GM18520 (cell line): ENCODE measurements around the gene CAMTA1.
"Not testable (repeated sequence)": the region's sequence is repeated elsewhere in the genome, so short reads cannot be mapped to it uniquely, and the experiment has no call there.

ENCODE experiments used
- ATAC-seq: cut with Tn5 transposase; IDR thresholded peaks from one replicate; pipeline ENCODE4 v1.9.1; 2021; ENCODE audit not compliant: unreplicated experiment

The CAMTA1 gene

DNA sequence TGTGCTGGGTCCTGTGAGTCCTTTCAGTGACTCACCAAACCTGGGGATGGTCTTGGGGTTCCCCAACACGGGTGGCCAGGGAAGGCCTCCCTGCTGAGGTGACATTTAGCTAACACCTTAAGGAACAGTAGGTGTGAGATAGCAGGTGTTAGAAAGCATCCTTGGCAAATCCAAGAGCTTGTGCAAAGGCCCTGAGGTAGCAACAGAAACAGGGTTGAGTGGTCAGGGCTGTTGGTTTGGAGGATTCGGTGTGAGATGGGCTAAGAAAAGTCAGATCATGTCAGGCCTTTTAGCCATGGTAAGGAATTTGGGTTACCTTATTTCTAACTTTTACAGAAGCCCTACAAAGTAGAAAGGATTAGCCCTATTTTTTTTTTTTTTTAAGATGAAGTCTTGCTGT is 343.0 kb downstream of the CAMTA1 start:
- no peak for ATAC-seq

DNA sequence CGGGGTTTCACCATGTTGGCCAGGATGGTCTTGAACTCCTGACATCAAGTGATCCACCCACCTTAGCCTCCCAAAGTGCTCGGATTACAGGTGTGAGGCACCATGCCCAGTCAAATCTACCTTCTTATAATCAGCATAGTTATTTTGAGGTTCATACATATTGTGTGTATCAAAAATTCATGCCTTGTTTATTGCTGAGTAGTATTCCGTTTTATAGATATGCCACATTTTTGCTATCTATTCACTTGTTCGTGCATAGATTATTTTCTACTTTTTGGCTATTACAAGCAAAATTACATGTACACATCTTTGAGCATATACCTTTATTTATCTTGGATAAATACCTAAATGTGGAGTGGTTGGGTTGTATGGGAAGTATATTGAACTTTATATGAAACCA is 344.9 kb downstream of the CAMTA1 start:
- no peak for ATAC-seq

DNA sequence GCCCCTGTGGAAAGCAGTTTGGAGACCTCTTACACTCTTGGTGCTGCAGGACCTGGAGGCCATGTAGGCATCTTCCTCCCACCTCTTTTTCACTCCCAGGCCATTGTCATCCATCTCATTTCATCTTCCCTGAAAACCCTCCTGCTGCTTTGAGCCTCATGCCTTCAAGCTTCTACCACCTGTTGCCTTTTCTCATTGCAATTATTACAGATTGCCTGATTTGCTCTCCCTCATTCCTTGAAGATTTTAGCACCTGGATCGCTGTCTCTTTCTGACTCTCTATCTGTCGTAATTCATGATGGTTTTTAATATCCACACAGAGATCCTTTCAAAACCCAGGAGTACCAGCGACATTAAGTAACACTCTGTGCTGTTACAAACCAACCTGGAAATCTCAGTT is 350.2 kb downstream of the CAMTA1 start:
- ATAC-seq: no peak

DNA sequence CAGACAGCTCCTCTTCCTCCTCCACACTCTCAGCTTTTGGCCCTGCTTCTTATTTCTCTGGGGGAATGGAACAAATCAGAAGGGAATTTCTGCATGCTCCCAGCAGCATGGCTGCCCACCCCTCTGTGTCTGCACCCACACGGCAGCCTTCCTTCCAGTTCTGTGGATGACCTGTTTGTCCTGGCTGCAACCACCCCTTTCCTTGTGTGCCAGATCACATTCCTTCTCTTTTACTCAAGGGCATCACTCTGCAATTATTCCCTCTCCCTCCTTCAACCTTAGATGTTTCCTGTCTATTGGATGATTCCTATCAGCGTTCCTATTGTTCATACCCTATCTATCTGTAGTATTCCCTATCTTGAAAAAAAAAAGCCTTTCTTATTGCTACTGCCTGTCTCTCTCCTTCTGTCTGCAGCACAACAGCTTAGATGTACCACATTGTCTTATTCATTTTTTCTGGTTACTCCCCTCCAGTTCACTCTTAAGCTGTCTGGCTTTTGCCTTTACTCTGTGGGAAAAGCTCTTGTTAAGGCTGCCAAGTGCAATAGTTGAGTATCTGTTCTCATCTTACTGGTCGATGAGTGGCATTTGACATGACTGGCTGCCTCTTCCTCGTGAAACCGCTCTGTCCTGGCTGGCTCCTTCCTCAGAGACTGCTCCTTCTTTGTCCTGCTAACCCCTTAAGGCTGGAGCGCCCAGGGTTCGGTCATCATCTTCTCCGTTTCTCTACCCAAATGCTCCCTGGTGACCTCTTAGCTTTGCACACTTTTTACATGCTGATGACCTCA is 351.1 kb downstream of the CAMTA1 start:
- no peak for ATAC-seq

DNA sequence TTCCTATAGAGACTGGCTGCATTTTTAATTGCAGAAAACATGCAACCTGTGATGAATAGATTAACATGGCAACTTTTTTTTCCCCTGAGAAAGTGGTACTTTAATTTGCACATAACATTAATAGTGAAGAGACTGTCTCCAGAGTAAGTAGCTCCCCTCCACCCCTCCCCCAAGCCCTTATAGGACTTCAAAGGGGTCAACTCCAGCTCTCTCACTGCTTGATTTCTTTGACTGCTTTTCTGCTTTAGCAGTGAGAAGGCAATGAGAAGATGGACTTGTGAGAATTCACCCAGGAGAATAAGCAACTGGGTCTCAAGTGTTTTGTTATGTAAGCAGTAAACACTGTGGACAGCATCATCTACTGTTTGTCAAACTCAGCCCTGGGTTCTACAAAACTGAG is 355.0 kb downstream of the CAMTA1 start:
- ATAC-seq: no peak

DNA sequence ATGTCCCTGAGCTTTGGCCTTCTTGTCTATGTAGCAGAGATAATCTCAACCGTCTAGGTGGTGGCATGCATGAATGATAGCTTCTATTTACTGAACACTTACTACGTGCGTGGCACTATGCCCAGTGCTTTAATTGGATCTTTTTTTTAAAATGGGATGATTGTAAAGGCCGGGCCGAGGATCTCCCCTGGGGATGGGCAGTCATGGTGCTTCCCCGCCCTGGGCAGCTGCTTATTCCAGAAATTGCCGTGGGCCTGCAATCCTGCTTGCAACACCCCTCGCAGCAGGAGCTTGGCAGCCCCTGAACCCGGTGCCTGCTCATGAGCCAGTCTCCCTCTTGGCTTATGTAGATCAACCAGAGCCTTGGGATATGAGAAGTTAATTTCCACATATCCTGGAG is 360.7 kb downstream of the CAMTA1 start:
- ATAC-seq: no peak

DNA sequence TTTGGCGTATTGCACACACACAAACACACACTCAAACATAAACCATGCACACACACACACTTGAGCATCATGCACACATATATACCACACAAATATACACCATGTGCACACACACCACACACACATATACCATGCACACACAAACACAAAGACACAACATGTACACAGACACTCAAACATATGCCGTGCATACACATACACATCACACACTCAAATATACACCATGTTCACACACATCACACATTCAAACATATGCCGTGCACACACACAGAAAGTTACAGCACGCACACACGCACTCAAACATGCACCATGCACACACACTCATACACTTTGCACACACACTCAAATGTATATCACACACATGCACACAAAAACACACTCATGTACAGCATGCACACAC is 361.5 kb downstream of the CAMTA1 start:
- ATAC-seq: no peak

DNA sequence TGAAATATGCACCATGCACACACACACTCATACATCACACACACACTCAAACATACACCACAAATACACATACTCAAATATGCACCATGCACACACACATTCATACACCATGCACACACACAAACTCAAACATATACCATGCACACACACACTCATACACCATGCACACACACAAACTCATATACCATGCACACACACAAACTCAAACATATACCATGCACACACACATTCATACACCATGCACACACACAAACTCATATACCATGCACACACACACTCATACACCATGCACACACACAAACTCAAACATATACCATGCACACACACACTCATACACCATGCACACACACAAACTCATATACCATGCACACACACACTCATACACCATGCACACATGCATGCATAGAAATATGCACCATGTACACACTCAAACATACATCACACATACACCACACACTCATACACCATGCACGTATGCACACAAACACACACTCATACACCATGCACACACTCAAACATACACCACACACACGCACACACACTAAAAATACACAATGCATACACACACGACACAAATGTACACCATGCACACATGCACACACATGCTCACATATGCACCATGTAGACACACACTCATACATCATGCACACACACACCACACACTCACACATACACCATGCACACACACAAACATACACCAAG is 362.5 kb downstream of the CAMTA1 start:
- ATAC-seq: not testable (repeated sequence)

DNA sequence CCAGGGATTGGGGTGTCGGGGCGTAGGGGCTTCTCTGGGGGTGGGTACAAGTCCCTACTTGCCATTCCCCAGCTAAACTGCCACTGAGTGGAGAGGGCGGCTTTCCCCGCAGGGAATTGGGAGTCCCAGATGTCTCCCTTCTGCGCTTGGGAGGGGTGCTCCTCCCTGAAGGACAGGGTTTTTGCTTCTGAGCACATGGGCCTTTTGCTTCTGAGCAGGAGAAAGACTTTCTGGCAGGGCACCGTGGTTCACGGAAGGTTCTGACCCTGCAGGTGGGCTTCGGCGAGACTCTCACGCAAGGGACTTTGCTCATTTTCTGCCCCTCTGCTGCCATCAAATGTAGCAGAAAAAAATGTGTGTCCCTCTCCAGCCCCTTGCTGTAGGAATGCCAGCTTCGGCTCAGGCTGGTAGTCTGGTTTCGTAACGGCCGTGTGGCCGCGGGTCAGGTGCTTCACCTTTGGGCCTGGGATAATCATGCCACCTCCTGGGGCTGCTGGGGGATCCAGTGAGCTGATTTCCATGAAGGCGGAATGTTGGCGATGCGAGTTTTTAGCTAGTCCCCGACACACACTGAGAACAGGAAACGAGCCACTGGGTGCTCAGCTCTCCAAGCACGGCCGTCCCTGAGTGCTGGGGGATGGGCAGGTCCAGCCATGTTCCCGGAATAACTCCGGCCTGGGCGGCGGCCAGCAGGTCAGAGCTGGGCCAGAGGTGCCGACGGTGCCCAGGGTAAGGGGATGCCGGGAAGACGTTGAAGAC is 364.0 kb downstream of the CAMTA1 start:
- ATAC-seq: no peak

DNA sequence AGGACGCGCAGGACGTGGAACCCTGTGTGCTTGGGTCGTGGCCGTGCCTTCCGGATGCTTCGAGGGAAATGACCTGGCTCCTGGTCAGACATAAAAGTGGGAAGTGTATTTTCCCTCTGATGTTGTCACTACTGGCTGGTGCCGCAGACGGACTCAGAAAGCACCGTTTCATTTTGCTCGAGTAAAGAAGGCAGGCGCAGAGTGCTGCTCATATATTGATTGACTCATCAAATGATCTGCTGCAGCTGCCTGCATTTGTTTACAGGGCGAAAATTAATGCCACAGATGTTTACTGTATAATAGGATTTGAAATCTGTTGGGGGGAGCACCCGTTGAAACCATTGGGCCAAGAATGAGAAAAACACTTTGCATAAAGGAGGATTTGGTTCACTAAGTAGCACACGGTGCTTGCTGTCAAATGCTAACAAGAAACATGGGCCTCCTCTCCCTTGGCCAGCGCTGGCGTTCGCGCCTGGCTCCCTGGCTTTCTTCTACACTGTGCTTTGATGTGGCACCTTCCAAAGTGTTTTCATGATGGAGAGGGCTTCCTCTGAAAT is 365.5 kb downstream of the CAMTA1 start:
- no peak for ATAC-seq

DNA sequence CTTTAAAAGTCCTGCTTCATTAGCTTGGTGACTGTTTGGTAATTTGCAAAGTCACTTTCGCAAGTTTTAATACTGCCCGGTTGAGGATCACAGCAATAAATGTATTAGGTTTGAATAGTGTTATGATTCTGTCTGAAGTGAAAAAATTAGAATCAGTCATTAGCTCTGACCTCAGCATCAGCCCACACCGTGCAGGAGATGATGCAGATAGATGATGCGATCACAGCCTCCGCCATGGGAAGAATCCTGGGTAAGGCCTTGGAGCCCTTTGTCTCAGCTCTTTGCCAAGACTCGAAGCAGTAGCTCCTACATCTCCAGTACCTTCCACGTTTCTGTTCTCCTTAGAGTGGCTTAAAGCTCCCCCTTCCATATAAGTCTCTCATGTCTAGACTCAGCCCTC is 366.7 kb downstream of the CAMTA1 start:
- ATAC-seq: no peak

DNA sequence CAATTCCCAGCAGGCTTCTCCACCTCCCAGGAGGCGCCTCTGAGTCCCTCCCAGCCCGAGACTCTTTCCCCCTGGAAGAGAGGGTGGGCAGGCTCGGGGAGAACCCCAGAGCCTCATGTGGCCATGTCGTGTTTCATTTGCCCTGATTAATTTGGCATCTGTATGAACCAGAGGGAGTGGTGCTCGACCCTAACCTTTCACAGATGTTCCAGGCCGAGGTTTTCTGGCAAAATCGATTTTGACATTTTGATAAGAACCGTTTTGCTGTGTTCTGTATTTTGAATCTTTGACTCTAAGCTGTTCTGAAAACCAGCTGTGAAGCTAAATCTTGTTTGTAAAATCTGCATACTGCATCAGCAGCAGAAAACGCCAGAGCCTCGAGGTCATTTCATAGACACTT is 367.4 kb downstream of the CAMTA1 start:
- no peak for ATAC-seq

DNA sequence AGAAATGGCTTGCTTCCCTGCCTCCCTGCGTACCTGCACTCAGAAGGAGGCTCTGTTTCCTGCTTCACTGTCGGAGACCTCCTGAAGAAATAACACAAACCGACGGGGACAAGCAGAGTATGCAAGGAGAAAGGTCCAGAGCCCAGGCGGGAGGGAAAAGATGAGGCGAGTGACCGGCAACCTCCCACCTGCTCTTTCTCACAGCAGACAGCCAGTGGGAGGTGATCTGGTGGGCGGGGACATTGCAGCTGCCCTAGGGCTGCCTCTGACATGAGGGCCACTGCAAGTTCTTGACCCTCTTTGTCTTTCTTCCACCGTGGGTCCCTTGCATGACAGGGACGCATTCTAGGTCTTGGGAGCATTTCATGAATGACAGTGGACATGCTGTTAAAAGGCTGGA is 368.2 kb downstream of the CAMTA1 start:
- no peak for ATAC-seq

DNA sequence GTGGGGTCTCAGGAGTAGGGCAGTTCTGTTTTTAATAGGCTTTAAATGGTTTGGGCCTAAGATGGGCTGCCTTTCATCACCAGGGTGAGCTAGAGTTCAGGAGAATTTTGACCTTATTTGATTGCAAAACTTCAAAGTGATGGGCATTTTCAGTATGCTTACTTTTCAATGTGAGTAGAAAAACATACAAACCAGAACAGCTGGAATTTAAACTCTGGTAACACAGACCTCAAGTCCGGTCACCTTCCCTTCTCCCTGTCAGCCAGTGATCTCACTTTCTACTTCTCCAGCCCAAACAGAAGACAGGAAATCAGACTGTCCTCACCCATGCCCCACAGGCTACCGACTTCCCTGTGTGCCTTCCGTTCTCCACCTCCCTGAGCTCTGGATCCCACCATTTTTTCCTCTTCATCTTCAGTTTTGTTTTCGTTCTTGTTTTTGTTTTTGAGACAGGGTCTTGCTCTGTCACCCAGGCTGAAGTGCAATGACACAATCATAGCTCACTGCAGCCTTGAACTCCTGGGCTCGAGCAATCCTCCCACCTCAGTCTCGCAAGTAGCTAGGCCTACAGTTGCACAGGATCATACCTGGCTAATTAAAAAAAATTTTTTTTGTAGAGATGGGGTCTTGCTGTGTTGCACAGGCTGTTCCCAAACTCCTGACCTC is 374.0 kb downstream of the CAMTA1 start:
- no peak for ATAC-seq

DNA sequence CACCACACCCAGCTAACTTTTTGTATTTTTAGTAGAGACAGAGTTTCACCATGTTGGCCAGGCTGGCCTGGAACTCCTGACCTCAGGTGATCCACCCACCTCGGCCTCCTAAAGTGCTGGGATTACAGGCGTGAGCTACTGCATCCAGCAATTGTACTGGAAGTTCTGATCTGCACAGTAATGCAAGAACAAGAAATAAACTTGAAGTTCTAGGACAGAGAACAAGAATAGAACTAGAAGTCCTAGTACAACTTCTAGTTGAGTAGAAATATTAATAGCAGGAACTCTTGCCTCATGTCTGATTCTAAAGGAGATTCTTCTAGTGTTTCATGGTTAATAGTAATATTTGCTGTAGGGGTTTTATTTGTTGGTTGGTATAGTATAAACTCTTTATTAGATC is 383.3 kb downstream of the CAMTA1 start:
- not testable (repeated sequence) for ATAC-seq

DNA sequence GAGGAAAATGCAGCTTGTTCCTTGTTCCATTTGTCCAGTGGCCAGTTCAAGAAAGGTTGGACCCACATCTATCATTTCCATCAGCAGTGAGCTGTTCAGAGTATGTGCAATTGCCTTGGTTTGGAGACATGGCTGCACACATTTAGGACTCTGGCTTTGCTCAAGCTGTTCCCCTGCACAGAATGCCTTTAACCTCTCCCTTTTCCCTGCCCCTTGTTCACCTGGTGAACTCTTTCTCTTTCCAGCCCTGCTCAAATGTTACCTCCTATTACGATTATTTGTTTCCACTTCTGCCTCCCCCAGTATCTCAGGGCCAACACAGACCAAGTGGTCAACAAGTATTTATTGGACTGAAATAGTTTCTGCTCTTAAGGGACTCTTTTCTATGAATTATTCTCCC is 385.9 kb downstream of the CAMTA1 start:
- no peak for ATAC-seq

DNA sequence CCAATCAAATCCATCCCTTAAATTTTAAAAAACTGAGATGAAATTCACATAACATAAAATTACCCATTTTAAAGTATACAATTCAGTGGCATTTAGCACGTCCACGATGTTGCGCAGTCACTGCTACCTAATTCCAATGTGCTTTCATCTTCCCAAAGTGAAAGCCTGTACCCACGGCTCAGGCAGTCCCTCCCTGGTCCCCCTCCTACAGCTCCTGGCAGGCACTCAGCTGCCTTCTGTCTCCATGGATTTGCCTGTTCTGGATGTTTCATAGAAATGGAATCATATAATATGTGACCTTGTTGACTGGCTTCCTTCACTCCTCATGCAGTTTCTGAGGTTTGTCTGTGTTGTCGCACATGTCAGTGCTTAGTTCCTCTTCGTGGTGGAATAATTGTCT is 386.3 kb downstream of the CAMTA1 start:
- no peak for ATAC-seq

DNA sequence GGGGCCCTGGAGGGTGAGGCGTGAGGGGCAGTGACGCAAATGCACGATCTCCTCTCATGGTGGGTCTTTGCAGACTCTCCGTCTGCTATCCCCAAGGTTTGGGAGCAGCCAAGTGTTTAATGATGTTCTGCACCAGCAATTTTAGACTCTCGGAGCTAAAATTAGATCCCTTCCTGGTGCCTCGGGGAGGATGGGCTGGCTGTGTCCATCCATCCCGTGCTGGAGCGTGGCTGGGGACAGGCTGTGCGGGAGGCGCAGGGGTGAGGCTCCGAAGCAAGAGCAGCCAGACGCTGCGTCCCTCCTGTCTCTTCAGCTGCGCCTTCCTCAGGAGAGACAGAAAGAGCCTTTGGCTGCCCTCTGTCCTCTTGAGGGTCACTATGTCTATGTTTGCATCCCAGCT is 387.6 kb downstream of the CAMTA1 start:
- ATAC-seq: no peak

DNA sequence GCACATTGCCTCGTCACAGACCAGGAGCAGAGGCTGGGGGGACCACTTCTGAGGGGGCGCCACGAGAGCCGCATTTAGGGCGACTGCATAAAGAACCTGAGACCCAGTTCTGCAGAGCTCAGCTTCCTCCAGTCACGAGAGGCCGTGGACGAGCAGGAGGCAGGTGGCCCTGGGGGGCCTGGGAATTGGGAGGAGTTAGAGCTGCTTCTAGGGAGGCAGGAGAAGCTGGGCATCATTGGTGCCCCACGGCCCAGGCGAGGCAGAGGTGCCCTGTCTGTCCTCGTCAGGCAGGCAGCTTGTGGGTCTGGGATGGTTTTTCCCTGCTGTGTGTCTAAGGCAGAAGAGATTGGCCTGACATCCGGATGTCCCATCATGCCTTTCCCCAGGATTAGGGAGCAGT is 389.3 kb downstream of the CAMTA1 start:
- no peak for ATAC-seq

DNA sequence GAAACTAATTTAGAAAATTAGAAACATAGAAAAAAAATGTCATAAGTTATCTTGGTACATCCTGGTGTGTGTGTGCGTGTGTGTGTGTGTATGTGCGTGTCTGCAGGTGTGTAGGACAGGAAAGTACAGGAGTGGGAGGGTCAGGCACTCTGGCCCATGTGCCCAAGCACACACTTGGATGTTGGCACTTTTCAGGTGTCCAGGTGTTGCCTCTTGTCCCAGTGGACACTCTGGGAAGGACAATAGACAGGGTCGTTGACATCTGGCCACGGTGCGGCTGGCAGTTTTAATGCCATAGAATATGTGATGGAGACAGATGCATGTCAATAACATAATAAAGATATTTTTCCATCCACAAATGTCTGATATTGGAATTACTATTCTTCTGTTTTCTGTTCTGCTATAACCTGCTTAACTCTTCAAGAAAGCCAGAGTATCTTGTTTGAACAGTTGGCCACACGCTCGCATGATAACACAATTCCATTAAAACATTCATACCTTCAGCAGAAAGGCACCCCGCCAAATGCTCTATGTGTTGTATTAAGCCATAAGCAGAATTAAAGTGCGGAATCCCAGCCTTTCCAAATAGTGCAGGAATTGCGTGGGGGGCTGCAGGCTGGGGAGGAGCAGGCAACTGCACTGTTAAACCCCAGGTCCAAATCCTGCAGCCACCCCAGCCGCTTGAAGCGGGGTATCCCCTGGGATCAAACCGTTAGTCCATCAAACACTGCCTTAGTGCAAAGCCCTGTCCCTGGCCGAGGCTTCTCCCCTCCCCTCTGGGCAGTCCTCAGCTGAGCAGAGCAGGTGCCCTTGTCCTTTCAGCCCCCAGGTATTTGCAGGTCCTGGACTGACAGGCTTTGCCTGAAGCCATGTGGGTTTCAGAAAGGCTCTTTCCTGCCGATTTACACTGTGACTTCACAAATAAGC is 390.0 kb downstream of the CAMTA1 start:
- no peak for ATAC-seq
